ENCODE data around the gene SUN3. TPM values are rescaled to one million over a fixed set of nuclear protein-coding genes. Genes with fewer than 3 reads are reported as not detected.
A peak's percentile ranks its signal among the peaks of the same experiment; 100 is the strongest.

SUN3 gene
- total and polyA plus RNA-seq, 9 of the 15 experiments (the other 6 are each of a cell fraction or from before 2014, with no cell fraction given), result 0.04 to 0.06 TPM; not detected in 7

GRCh38 chr7:47990592-47990991, 38.3 kb downstream of the SUN3 start:
- ATAC-seq, result no peak
- no peak for TF ChIP-seq TSC22D4 (tag; IDR thresholded peaks at IDR 0.05)
- peak; percentile 73 for TF ChIP-seq ZNF146 (CRISPR knock-in tag; IDR thresholded peaks at IDR 0.05; ENCODE audit: unreplicated experiment)
- TF ChIP-seq, protein P1, sequence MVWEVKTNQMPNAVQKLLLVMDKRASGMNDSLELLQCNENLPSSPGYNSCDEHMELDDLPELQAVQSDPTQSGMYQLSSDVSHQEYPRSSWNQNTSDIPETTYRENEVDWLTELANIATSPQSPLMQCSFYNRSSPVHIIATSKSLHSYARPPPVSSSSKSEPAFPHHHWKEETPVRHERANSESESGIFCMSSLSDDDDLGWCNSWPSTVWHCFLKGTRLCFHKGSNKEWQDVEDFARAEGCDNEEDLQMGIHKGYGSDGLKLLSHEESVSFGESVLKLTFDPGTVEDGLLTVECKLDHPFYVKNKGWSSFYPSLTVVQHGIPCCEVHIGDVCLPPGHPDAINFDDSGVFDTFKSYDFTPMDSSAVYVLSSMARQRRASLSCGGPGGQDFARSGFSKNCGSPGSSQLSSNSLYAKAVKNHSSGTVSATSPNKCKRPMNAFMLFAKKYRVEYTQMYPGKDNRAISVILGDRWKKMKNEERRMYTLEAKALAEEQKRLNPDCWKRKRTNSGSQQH (CRISPR knock-in tag; IDR thresholded peaks at IDR 0.05), result no peak
- TF ChIP-seq ATF7 (IDR thresholded peaks at IDR 0.05), result no peak
- no peak for TF ChIP-seq CCNT2 (IDR thresholded peaks at IDR 0.05; ENCODE audit: borderline replicate concordance, extremely low read depth, insufficient read length, low read depth, low read length)
- no peak for TF ChIP-seq ZFP1 (CRISPR knock-in tag; IDR thresholded peaks at IDR 0.05)
- peak; percentile 60 for TF ChIP-seq RBM25 (IDR thresholded peaks at IDR 0.05; ENCODE audit: low read depth, low read length, severe bottlenecking)
- no peak for TF ChIP-seq FOS (IDR thresholded peaks at IDR 0.05; ENCODE audit: extremely low read depth, insufficient read length)
- no peak for TF ChIP-seq IFI16 (CRISPR knock-in tag; IDR thresholded peaks at IDR 0.05)
- TF ChIP-seq FOXM1 (IDR thresholded peaks at IDR 0.05; ENCODE audit: low read depth), result no peak
- TF ChIP-seq FOXM1 (CRISPR knock-in tag; IDR thresholded peaks at IDR 0.05; ENCODE audit: low read depth), result no peak
- TF ChIP-seq GABPB2 (CRISPR knock-in tag; conservative IDR thresholded peaks at IDR 0.05), result no peak
- no peak for TF ChIP-seq ZNF212 (CRISPR knock-in tag; IDR thresholded peaks at IDR 0.05)
- TF ChIP-seq ARID3A (IDR thresholded peaks at IDR 0.05; ENCODE audit: borderline replicate concordance, low read depth, low read length), result no peak
- TF ChIP-seq ZNF445 (CRISPR knock-in tag; IDR thresholded peaks at IDR 0.05; ENCODE audit: low read depth), result no peak
- no peak for TF ChIP-seq MCM2 (IDR thresholded peaks at IDR 0.05; ENCODE audit: low read depth)
- TF ChIP-seq ZBTB43 (CRISPR knock-in tag; IDR thresholded peaks at IDR 0.05), result no peak
- no peak for TF ChIP-seq XRCC3 (IDR thresholded peaks at IDR 0.05)
- TF ChIP-seq E2F6 (IDR thresholded peaks at IDR 0.05; ENCODE audit: borderline replicate concordance in 1 of 2, extremely low read depth in 1 of 2, insufficient read depth in 1 of 2, insufficient read length in 1 of 2, low read depth in 1 of 2, low read length in 1 of 2, poor library complexity in 1 of 2, severe bottlenecking in 1 of 2), result no peak
- no peak overlapping the region for H3K4me2 ChIP-seq (ENCODE audit: insufficient read depth, low read length)
- no peaks in the 10 kb centered on the region for H3K79me2 ChIP-seq (ENCODE audit: control insufficient read depth, insufficient read depth, low read length)
- DNase-seq (ENCODE audit: extremely low read depth in 1 of 4, low spot score in 3 of 4), result no peak
- CTCF ChIA-PET (ENCODE audit: low intra/inter-chr PET ratio), result interaction anchor here (1.4 kb wide), 1 partner anchor 120 kb away, joined by 6 read pairs; no protein-coding TSS in a partner anchor
- H3K9ac ChIP-seq (ENCODE audit: insufficient read depth in 1 of 2, low read depth in 2 of 2, low read length in 2 of 2), result no peak overlapping the region
- no peaks in the 10 kb centered on the region for H3K27me3 ChIP-seq (ENCODE audit: control insufficient read depth in 2 of 2, insufficient read depth in 2 of 2, low read length in 2 of 2)
- H3K27ac ChIP-seq (ENCODE audit: extremely low read depth, low read depth, low read length), result no peak overlapping the region
- H4K20me1 ChIP-seq (replicated peaks; ENCODE audit: control insufficient read depth, insufficient read depth, low read length), result no peaks in the 10 kb centered on the region; the same call in 1 of the 2 replicates
- in situ Hi-C loops (cut with MboI), result no loop called here
- WGBS (ENCODE audit: insufficient coverage, low coverage, missing lambda C conversion rate), result 37% methylated on average over 4 of the region's 5 CpGs
- H3K9me1 ChIP-seq (ENCODE audit: control insufficient read depth, insufficient read depth, low read length), result no peaks in the 10 kb centered on the region
- POLR2A ChIA-PET, result no interaction called here
- H3K4me3 ChIP-seq, result no peak overlapping the region
- BruUV-seq (replicated peaks), result no TSS peak
- H2AFZ ChIP-seq (ENCODE audit: low read depth, low read length), result no peak overlapping the region
- intact Hi-C loops (cut with micrococcal nuclease), result no loop called here
- peaks cover 0 to 8% of the 10 kb centered on the region in 2 experiments; a peak in 2 of 5 replicates for H3K4me1 ChIP-seq (replicated peaks in 1 of 2; ENCODE audit: control insufficient read depth in 2 of 2, insufficient read depth in 2 of 2, low read length in 2 of 2)
- FAIRE-seq, result no peak
- H3K36me3 ChIP-seq (ENCODE audit: control insufficient read depth, insufficient read depth, low read length), result no peaks in the 10 kb centered on the region
- no peaks in the 10 kb centered on the region for H3K9me3 ChIP-seq (replicated peaks; ENCODE audit: control insufficient read depth, insufficient read depth, low read depth, low read length)
